Activated naive CD4-positive, alpha-beta T cell treated with anti-CD3 and anti-CD28 coated beads, Interleukin-2, amount 10 ng/mL, durations not matched to agents 7 days and 5 days (primary cell): Measurements from ENCODE around the gene TOLLIP.
"Not testable (repeated sequence)": the region's sequence is repeated elsewhere in the genome, so short reads cannot be mapped to it uniquely, and the experiment has no call there.

Experiments used
- CTCF ChIA-PET: fragments of 350-600 bp; sonication (Branson Sonifier 250); formaldehyde crosslinking; loops from one replicate; lab custom pipeline; 2021; ENCODE audit warnings: antibody characterized with exemption; lab: Charles Lee
- DNase-seq: peaks from one replicate; pipeline ENCODE4 v3.0.0-alpha.2; 2020
- H3K27ac Mint-ChIP-seq: one replicate; pipeline ENCODE4 v1.8.0; 2021; ENCODE audit warnings: mild to moderate bottlenecking, moderate library complexity, mixed read lengths
- H3K27me3 Mint-ChIP-seq: one replicate; pipeline ENCODE4 v1.8.0; 2021; ENCODE audit warnings: mild to moderate bottlenecking, mixed read lengths
- H3K36me3 Mint-ChIP-seq: one replicate; pipeline ENCODE4 v1.8.0; 2021; ENCODE audit warnings: mixed read lengths
- H3K4me1 Mint-ChIP-seq: one replicate; pipeline ENCODE4 v1.8.0; 2021; ENCODE audit warnings: mixed read lengths
- H3K4me3 Mint-ChIP-seq: one replicate; pipeline ENCODE4 v1.8.0; 2021; ENCODE audit warnings: mild to moderate bottlenecking, moderate library complexity, mixed read lengths
- H3K9me3 Mint-ChIP-seq: one replicate; pipeline ENCODE4 v1.8.0; 2021; ENCODE audit warnings: mixed read lengths

The TOLLIP gene

GRCh38 chr11:1309498-1310317 is at the start of gene TOLLIP:
Gene TOLLIP (minus strand): TSS chr11:1309632. CDS start chr11:1309498, 134 bp downstream.
- CTCF ChIA-PET = interaction anchor here (1.0 kb wide), 1 partner anchor 47 kb away, joined by 3 read pairs; no protein-coding TSS in a partner anchor
- Mint-ChIP-seq H3K27me3 (peaks cover 24% of the 10 kb centered on the region), H3K4me3 (peak within 1 kb of the TSS; percentile 81), H3K4me1 (peaks cover 39% of the 10 kb centered on the region), H3K36me3 (peaks cover 9% of the 10 kb centered on the region), H3K27ac (peak within 1 kb of the TSS; percentile 91), H3K9me3 (peaks cover 16% of the 10 kb centered on the region)
- DNase-seq = peak; percentile 97

- H3K36me3 Mint-ChIP-seq, DNase-seq, H3K27ac Mint-ChIP-seq, H3K9me3 Mint-ChIP-seq, H3K4me3 Mint-ChIP-seq, H3K4me1 Mint-ChIP-seq, CTCF ChIA-PET: not testable (repeated sequence)
- H3K27me3 Mint-ChIP-seq = peaks cover 17% of the 10 kb centered on the region
Observed at GRCh38 chr11:1358931-1359330, 49.5 kb upstream of the TOLLIP start.

GRCh38 chr11:1358286-1358685 is 48.9 kb upstream of the TOLLIP start:
- CTCF ChIA-PET = no interaction called here
- DNase-seq = no peak
- H3K36me3 Mint-ChIP-seq = no peaks in the 10 kb centered on the region

GRCh38 chr11:1356478-1356960 is 47.1 kb upstream of the TOLLIP start:
- Mint-ChIP-seq H3K27me3 (peaks cover 13% of the 10 kb centered on the region), H3K36me3 (no peaks in the 10 kb centered on the region), H3K9me3 (no peaks in the 10 kb centered on the region), H3K27ac (no peak overlapping the region), H3K4me3 (no peak overlapping the region), H3K4me1 (no peaks in the 10 kb centered on the region)
- CTCF ChIA-PET = no interaction called here
- no peak for DNase-seq

More at GRCh38 chr11:1358286-1358685, 48.9 kb upstream of the TOLLIP start:
- H3K27ac Mint-ChIP-seq = no peak overlapping the region
- H3K4me3 Mint-ChIP-seq = no peak overlapping the region
- H3K4me1 Mint-ChIP-seq = no peaks in the 10 kb centered on the region
- H3K27me3 Mint-ChIP-seq = peaks cover 18% of the 10 kb centered on the region
- no peaks in the 10 kb centered on the region for H3K9me3 Mint-ChIP-seq

GRCh38 chr11:1356007-1356435 is 46.6 kb upstream of the TOLLIP start:
- CTCF ChIA-PET = no interaction called here
- Mint-ChIP-seq H3K4me3 (no peak overlapping the region), H3K27me3 (peaks cover 13% of the 10 kb centered on the region), H3K27ac (no peak overlapping the region), H3K4me1 (no peaks in the 10 kb centered on the region), H3K9me3 (no peaks in the 10 kb centered on the region), H3K36me3 (no peaks in the 10 kb centered on the region)
- no peak for DNase-seq

- no peak for DNase-seq
- Mint-ChIP-seq H3K27ac (no peak overlapping the region), H3K36me3 (no peaks in the 10 kb centered on the region), H3K4me3 (no peak overlapping the region), H3K27me3 (peaks cover 13% of the 10 kb centered on the region), H3K4me1 (no peaks in the 10 kb centered on the region), H3K9me3 (no peaks in the 10 kb centered on the region)
- CTCF ChIA-PET = no interaction called here
Observed at GRCh38 chr11:1354125-1354938, 44.9 kb upstream of the TOLLIP start.

GRCh38 chr11:1353383-1354124 is 44.1 kb upstream of the TOLLIP start:
- H3K9me3 Mint-ChIP-seq = no peaks in the 10 kb centered on the region
- no peaks in the 10 kb centered on the region for H3K4me1 Mint-ChIP-seq
- no peak overlapping the region for H3K27ac Mint-ChIP-seq
- H3K4me3 Mint-ChIP-seq = no peak overlapping the region
- no peak for DNase-seq
- CTCF ChIA-PET = no interaction called here
- peaks cover 13% of the 10 kb centered on the region for H3K27me3 Mint-ChIP-seq
- no peaks in the 10 kb centered on the region for H3K36me3 Mint-ChIP-seq

GRCh38 chr11:1352696-1353382 is 43.4 kb upstream of the TOLLIP start:
- CTCF ChIA-PET = no interaction called here
- DNase-seq = no peak
- no peak overlapping the region for H3K27ac Mint-ChIP-seq
- no peaks in the 10 kb centered on the region for H3K4me1 Mint-ChIP-seq
- no peaks in the 10 kb centered on the region for H3K9me3 Mint-ChIP-seq
- H3K4me3 Mint-ChIP-seq = no peak overlapping the region
- H3K27me3 Mint-ChIP-seq = peaks cover 10% of the 10 kb centered on the region
- H3K36me3 Mint-ChIP-seq = no peaks in the 10 kb centered on the region

GRCh38 chr11:1351278-1351937 is 42.0 kb upstream of the TOLLIP start:
- CTCF ChIA-PET = no interaction called here
- Mint-ChIP-seq H3K4me1 (no peaks in the 10 kb centered on the region), H3K4me3 (no peak overlapping the region), H3K27me3 (peaks cover 4% of the 10 kb centered on the region), H3K27ac (no peak overlapping the region), H3K9me3 (no peaks in the 10 kb centered on the region), H3K36me3 (no peaks in the 10 kb centered on the region)
- no peak for DNase-seq

- Mint-ChIP-seq H3K36me3 (no peaks in the 10 kb centered on the region), H3K4me3 (no peak overlapping the region), H3K9me3 (no peaks in the 10 kb centered on the region), H3K27ac (no peak overlapping the region), H3K4me1 (no peaks in the 10 kb centered on the region), H3K27me3 (peaks cover 4% of the 10 kb centered on the region)
- DNase-seq = no peak
- CTCF ChIA-PET = no interaction called here
Observed at GRCh38 chr11:1350086-1350725, 40.8 kb upstream of the TOLLIP start.

- CTCF ChIA-PET = no interaction called here
- Mint-ChIP-seq H3K27ac (no peak overlapping the region), H3K27me3 (peaks cover 4% of the 10 kb centered on the region), H3K36me3 (no peaks in the 10 kb centered on the region), H3K4me1 (no peaks in the 10 kb centered on the region), H3K9me3 (no peaks in the 10 kb centered on the region), H3K4me3 (no peak overlapping the region)
- no peak for DNase-seq
Observed at GRCh38 chr11:1349327-1350041, 40.1 kb upstream of the TOLLIP start.

GRCh38 chr11:1348796-1349326 is 39.4 kb upstream of the TOLLIP start:
- Mint-ChIP-seq H3K9me3 (no peaks in the 10 kb centered on the region), H3K4me1 (no peaks in the 10 kb centered on the region), H3K4me3 (no peak overlapping the region), H3K36me3 (no peaks in the 10 kb centered on the region), H3K27me3 (peaks cover under 1% of the 10 kb centered on the region), H3K27ac (no peak overlapping the region)
- no peak for DNase-seq
- CTCF ChIA-PET = no interaction called here
